Endothelial cell of umbilical vein (primary cell): ENCODE data around the gene GATAD1. TPM values are rescaled to one million over a fixed set of nuclear protein-coding genes. Genes with fewer than 3 reads are reported as not detected.
"Not testable (repeated sequence)": the region's sequence is repeated elsewhere in the genome, so short reads cannot be mapped to it uniquely, and the experiment has no call there.

Source experiments
- BruUV-seq: library from RNA; stranded (reverse); fragments of 400-500 nt; replicated peaks from 2 replicates; lab custom pipeline; 2021; lab: Mats Ljungman, UMichigan
- CTCF ChIA-PET: fragments of 300-600, 350-600 bp; sonication (Branson Sonifier 250); formaldehyde crosslinking; loops from one replicate; lab custom pipeline; 2021; ENCODE audit warnings: antibody characterized with exemption, inconsistent platforms; lab: Charles Lee
- POLR2A ChIA-PET: fragments of 300-600, 350-600 bp; sonication (Branson Sonifier 250); formaldehyde crosslinking; loops from one replicate; lab custom pipeline; 2021; ENCODE audit warnings: antibody characterized with exemption, inconsistent platforms; lab: Charles Lee
- DNase-seq: peaks from one replicate; pipeline ENCODE4 v3.0.0-alpha.2; 2011; ENCODE audit warnings: low read depth, low spot score
- FAIRE-seq: peaks from 2 replicates; lab custom pipeline; 2011; peaks lifted over from hg19 to GRCh38; lab: Jason Lieb, UNC
- H2AFZ ChIP-seq: 2 replicates; pipeline ENCODE4 v1.6.0; 2012; ENCODE audit warnings: low read depth, low read length, control low read depth, inconsistent platforms
- H3K27ac ChIP-seq: 2 replicates; pipeline ENCODE4 v1.5.1; 2011; ENCODE audit warnings: low read depth, mild to moderate bottlenecking, control low read depth, low read length, moderate library complexity; ENCODE audit not compliant: insufficient read depth
- H3K27me3 ChIP-seq, 2 experiments: 2 replicates each; pipeline versions ENCODE4 v1.6.0 to v1.6.1; 2011; ENCODE audit warnings: low read length in 2 of 2, mixed read lengths in 1 of 2; ENCODE audit not compliant: control insufficient read depth in 2 of 2, insufficient read depth in 2 of 2
- H3K36me3 ChIP-seq, 2 experiments: 2 replicates in 1 of 2; 3 replicates in 1 of 2; pipeline ENCODE4 v1.5.1; 2011; ENCODE audit warnings: low read length in 2 of 2, mild to moderate bottlenecking in 1 of 2, moderate library complexity in 1 of 2; ENCODE audit not compliant: control insufficient read depth in 2 of 2, insufficient read depth in 2 of 2; ENCODE audit errors: extremely low read depth in 1 of 2
- H3K4me1 ChIP-seq: 3 replicates; pipeline ENCODE4 v1.5.1; 2011; ENCODE audit warnings: mild to moderate bottlenecking, low read length; ENCODE audit not compliant: control insufficient read depth, insufficient read depth; ENCODE audit errors: extremely low read depth
- H3K4me2 ChIP-seq: 2 replicates; pipeline ENCODE4 v1.6.1; 2011; ENCODE audit warnings: low read length, control low read depth, mixed read lengths; ENCODE audit not compliant: insufficient read depth
- H3K4me3 ChIP-seq, 3 experiments: fragments of 200-600 bp in 1 of 3; sonication (generic), shearing (Covaris generic) in 1 of 3; replicated peaks in 1 of 3; 2 replicates each; pipeline ENCODE4 v1.5.1; 2011 to 2016; ENCODE audit warnings: control low read depth in 3 of 3, low read length in 3 of 3, mild to moderate bottlenecking in 2 of 3, inconsistent platforms in 1 of 3, low read depth in 1 of 3, moderate library complexity in 1 of 3; ENCODE audit not compliant: insufficient read depth in 1 of 3
- H3K79me2 ChIP-seq: 2 replicates; pipeline ENCODE4 v1.6.0; 2012; ENCODE audit warnings: low read length, inconsistent platforms; ENCODE audit not compliant: control insufficient read depth, insufficient read depth
- H3K9ac ChIP-seq: replicated peaks from 2 replicates; pipeline ENCODE3; 2011; ENCODE audit warnings: low read length, control low read depth; ENCODE audit not compliant: insufficient read depth; ENCODE audit errors: extremely low read depth
- H3K9me1 ChIP-seq: replicated peaks from 3 replicates; pipeline ENCODE4 v1.6.0; 2011; ENCODE audit warnings: mild to moderate bottlenecking, low read length; ENCODE audit not compliant: control insufficient read depth, insufficient read depth; ENCODE audit errors: extremely low read depth
- H3K9me3 ChIP-seq: replicated peaks from 2 replicates; pipeline ENCODE4 v1.5.1; 2012; ENCODE audit warnings: low read length, inconsistent platforms; ENCODE audit not compliant: control insufficient read depth, insufficient read depth
- H4K20me1 ChIP-seq: replicated peaks from 2 replicates; pipeline ENCODE3; 2011; ENCODE audit warnings: mild to moderate bottlenecking, low read length; ENCODE audit not compliant: control insufficient read depth, insufficient read depth; ENCODE audit errors: extremely low read depth
- dilution Hi-C: fragments of 300-500 bp; cut with MboI; formaldehyde crosslinking; loops from one replicate; pipeline ENCODE4 v1.15.0; 2019; ENCODE audit warnings: low sequenced_read_pairs; ENCODE audit not compliant: extremely low pct_ligation_motif_present
- intact Hi-C: fragments of 100-400 bp; cut with micrococcal nuclease; formaldehyde crosslinking; loops from one replicate; pipeline ENCODE4 v1.10.0; 2022
- polyA plus RNA-seq, 4 experiments: library from polyadenylated mRNA; depleted of rRNA in 3 of 4; stranded (reverse) in 3 of 4; unstranded in 1 of 4; fragments of >200 nt; gene quantifications; 2 replicates each; pipeline versions ENCODE4 v1.2.1 to v1.2.3, GENCODE V29; 2011 to 2012; ENCODE audit warnings: missing spikeins in 1 of 4
- total RNA-seq: library from RNA; stranded (reverse); gene quantifications from 2 replicates; pipeline ENCODE4 v1.2.3, GENCODE V29; 2021

The GATAD1 gene
- total and polyA plus RNA-seq, 2 donors (not counting 3 experiments of a cell fraction or from before 2014, with no cell fraction given) = 13.7 to 28.9 TPM

DNA sequence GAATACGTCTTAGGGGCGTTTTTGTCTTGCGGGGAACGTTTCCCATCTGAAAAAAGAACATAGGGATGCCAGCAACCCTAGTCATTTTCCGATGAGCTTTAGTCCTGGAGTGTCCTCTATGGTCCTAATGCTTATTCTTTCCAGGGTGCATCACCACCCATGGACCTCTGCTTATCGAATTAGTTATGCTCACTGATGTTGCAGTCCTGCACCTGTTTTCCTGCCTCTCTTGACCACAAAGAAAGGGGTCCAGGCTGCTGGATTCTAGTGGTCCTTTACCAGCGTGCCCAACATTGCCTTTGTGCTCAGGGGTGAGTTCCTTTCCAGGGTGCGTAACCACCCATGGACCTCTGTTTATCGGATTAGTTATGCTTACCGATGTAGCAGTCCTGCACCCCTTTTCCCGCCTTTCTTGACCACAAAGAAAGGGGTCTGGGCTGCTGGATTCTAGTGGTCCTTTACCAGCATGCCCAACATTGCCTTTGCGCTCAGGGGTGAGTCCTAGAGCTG lies 28.0 kb downstream of the GATAD1 start:
- dilution Hi-C loops, BruUV-seq, H3K36me3 ChIP-seq, H3K9ac ChIP-seq, intact Hi-C loops, DNase-seq, H2AFZ ChIP-seq, H3K9me1 ChIP-seq, CTCF ChIA-PET, H4K20me1 ChIP-seq, H3K9me3 ChIP-seq, H3K79me2 ChIP-seq, POLR2A ChIA-PET, H3K27ac ChIP-seq, H3K4me3 ChIP-seq, H3K4me2 ChIP-seq, H3K4me1 ChIP-seq, FAIRE-seq, H3K27me3 ChIP-seq: not testable (repeated sequence)

DNA sequence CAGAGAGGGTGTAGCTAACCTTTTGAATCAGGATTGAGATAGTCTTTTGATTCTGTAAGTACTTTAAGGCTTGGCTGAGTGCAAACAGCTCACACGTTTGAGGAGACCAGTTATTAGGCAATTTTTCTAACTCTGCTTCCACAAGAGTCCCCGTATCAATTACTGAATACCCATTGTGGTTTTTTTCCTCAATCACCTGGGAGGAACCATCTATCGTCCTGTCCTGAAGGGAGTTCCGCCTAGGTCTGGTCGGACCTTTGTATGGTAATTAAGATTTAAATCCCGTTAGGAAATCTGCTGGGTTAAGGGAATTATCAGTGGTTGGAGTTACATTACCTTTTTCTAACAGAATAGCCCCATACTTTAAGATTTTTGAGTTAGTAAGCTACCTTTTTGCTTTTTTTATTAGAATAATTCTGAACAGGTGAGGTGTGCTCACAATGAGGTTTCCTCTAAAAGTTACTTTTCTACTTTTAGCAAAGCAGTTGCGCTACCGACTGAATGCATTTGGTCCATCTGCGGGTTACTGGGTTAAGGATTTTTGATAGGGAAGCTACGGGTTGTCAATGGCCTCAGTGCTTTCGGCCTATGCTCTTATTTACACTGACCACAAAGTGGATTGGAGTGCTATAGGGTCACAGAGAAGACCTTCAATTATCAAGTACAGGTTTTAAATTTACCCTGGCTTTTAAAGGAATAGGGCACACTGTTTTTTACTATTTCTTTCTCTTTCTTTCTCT lies 28.7 kb downstream of the GATAD1 start:
- CTCF ChIA-PET, POLR2A ChIA-PET, H3K79me2 ChIP-seq: not testable (repeated sequence)

DNA sequence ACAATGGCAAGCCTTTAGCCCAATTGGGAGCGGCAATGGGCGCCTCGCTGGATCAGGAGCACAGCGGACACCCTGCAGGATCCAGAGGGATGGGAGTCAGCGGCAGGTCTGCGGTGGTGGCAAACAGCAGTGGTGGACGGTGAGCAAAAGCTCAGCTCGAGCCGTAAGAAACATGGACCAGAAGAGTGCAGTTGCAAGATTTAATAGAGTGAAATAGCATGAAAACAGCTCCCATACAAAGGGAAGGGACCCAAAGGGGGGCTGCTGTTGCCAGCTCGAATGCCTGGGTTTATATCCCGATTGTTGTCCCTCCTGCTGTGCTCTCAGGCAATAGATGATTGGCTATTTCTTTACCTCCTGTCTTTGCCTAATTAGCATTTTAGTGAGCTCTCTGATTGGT lies 30.4 kb downstream of the GATAD1 start, which contains the start of gene ERVW-1:
Gene ERVW-1 (minus strand): TSS at position 266 of the 400 bp plus-strand sequence. CDS start 7,565 bp downstream, outside the sequence.
- H4K20me1 ChIP-seq, H3K79me2 ChIP-seq, H2AFZ ChIP-seq, H3K27me3 ChIP-seq, intact Hi-C loops, POLR2A ChIA-PET, H3K27ac ChIP-seq, H3K36me3 ChIP-seq, H3K9ac ChIP-seq, H3K4me1 ChIP-seq, DNase-seq, H3K9me3 ChIP-seq, BruUV-seq, H3K4me3 ChIP-seq, dilution Hi-C loops, H3K9me1 ChIP-seq, FAIRE-seq, H3K4me2 ChIP-seq: not testable (repeated sequence)
- CTCF ChIA-PET = interaction anchor here (1.1 kb wide), 1 partner anchor 16 kb away, joined by 4 read pairs; no protein-coding TSS in a partner anchor

More for the DNA sequence above, 28.7 kb downstream of the GATAD1 start:
- H3K9me3 ChIP-seq, intact Hi-C loops, H3K4me2 ChIP-seq, dilution Hi-C loops, H3K4me1 ChIP-seq, H3K4me3 ChIP-seq, DNase-seq, H3K27me3 ChIP-seq, H3K27ac ChIP-seq, H3K36me3 ChIP-seq, BruUV-seq, H4K20me1 ChIP-seq, H3K9me1 ChIP-seq, FAIRE-seq, H2AFZ ChIP-seq, H3K9ac ChIP-seq: not testable (repeated sequence)
